GM12875 (cell line): ENCODE results near the gene CTNND2.

Experiments
- H3K4me3 ChIP-seq: one replicate; pipeline ENCODE4 v1.5.1; 2011; ENCODE audit warnings: low read depth, low read length, control low read depth
- TF ChIP-seq, protein P1 (sequence below): IDR thresholded peaks from 2 replicates; pipeline ENCODE4 v1.5.1; 2011; ENCODE audit warnings: low read depth, mild to moderate bottlenecking, control low read depth, inconsistent platforms, low read length, moderate library complexity, borderline replicate concordance; ENCODE audit not compliant: insufficient read depth

Gene CTNND2

GRCh38 chr5:11760934-11761603 is 143.2 kb downstream of the CTNND2 start:
- no peak overlapping the region for H3K4me3 ChIP-seq
- TF ChIP-seq, protein P1, sequence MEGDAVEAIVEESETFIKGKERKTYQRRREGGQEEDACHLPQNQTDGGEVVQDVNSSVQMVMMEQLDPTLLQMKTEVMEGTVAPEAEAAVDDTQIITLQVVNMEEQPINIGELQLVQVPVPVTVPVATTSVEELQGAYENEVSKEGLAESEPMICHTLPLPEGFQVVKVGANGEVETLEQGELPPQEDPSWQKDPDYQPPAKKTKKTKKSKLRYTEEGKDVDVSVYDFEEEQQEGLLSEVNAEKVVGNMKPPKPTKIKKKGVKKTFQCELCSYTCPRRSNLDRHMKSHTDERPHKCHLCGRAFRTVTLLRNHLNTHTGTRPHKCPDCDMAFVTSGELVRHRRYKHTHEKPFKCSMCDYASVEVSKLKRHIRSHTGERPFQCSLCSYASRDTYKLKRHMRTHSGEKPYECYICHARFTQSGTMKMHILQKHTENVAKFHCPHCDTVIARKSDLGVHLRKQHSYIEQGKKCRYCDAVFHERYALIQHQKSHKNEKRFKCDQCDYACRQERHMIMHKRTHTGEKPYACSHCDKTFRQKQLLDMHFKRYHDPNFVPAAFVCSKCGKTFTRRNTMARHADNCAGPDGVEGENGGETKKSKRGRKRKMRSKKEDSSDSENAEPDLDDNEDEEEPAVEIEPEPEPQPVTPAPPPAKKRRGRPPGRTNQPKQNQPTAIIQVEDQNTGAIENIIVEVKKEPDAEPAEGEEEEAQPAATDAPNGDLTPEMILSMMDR = no peak

GRCh38 chr5:11758321-11758720 is 145.9 kb downstream of the CTNND2 start:
- TF ChIP-seq, protein P1 = no peak
- no peak overlapping the region for H3K4me3 ChIP-seq

DNA sequence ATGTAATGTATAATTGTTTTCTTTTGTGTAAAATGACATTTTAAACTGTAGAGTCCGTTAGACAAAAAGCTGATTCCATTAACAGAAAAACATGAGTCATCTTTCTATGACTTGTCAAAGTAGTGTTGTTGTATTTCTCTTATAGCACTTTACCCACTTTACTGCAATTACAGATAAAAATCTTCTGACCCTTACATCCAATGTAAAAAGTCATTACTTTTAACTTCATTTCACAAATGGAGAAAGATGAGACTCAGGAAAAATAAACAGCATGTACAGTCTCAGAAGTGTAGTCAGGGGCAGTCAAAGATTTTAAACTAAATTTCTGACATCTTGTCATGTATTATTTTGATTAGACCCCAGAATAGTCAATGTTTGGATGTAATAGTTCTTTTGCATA is 146.6 kb downstream of the CTNND2 start:
- TF ChIP-seq, protein P1 = no peak
- no peak overlapping the region for H3K4me3 ChIP-seq

DNA sequence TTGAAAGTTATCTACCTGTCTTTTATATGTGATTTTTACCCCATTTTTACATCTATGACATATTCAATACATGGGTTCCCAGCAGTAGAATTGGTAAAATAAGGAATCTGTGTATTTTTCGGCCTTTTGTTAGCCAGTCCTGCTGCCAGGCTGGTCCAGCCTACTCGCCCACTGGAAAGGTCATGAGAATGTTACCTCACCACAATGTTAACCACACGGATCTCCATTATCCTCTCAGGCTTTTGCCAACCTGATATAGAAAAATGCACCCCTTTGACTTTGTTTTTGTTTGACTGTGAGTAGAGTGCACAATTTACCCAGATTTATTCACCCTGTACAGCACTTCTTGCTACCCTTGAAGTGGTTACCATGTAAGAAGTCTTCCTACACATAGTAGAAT is 167.2 kb downstream of the CTNND2 start:
- TF ChIP-seq, protein P1 = no peak
- no peak overlapping the region for H3K4me3 ChIP-seq

GRCh38 chr5:11734369-11734768 is 169.9 kb downstream of the CTNND2 start:
- H3K4me3 ChIP-seq = no peak overlapping the region
- TF ChIP-seq, protein P1 = no peak

- TF ChIP-seq, protein P1 = no peak
- no peak overlapping the region for H3K4me3 ChIP-seq
Measured at GRCh38 chr5:11733840-11734192, 170.4 kb downstream of the CTNND2 start.

DNA sequence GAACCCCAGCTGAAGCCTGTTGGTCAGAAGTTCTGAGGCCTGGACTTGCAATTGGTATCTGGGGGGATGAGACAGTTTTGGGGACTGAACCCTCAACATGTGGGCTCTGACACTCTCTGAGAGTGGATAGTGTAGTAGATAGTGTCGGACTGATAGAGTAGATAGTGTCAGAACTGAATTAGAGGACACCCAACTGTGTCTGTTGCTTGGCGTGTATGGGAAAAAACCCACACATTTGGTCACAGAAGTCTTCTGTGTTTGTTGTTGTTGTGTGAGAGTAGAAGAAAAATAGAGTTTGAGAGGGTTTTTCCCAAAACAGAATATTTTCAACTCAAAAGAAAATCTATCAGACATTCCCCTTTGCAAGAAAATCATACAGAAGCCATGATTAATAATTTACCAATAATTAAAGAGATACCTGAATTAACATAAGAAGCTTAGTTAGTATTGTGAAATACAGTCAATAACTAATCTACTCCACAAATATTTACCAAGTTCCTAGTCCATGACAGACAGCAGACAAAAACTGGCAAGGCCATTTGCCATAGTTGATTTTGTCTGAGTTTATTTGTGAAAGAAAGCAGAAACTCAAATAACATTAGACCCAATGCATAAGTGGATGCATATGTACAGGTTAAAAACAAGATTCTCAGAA is 170.9 kb downstream of the CTNND2 start:
- H3K4me3 ChIP-seq = no peak overlapping the region
- TF ChIP-seq, protein P1 = no peak
